Caco-2 (cell line): ENCODE results near the gene SLC17A9. TPM values are rescaled to one million over a fixed set of nuclear protein-coding genes. Genes with fewer than 3 reads are reported as not detected.

Experiments used
- BruUV-seq: library from RNA; stranded (reverse); fragments of 400-500 nt; replicated peaks from 2 replicates; lab custom pipeline; 2021; lab: Mats Ljungman, UMichigan
- CTCF ChIA-PET: fragments of 300-600 bp; sonication (Branson Sonifier 250); formaldehyde crosslinking; loops from one replicate; lab custom pipeline; 2022; ENCODE audit warnings: antibody characterized with exemption; lab: Charles Lee
- POLR2A ChIA-PET: fragments of 300-600 bp; sonication (Branson Sonifier 250); formaldehyde crosslinking; loops from one replicate; lab custom pipeline; 2022; ENCODE audit warnings: antibody characterized with exemption; lab: Charles Lee
- DNase-seq, 2 experiments: peaks; one replicate each; pipeline versions ENCODE4 v3.0.0 to v3.0.0-alpha.2; 2020 to 2022
- H3K27me3 ChIP-seq: replicated peaks from 2 replicates; pipeline ENCODE4 v1.6.0; 2011; ENCODE audit warnings: low read length; ENCODE audit not compliant: control insufficient read depth, insufficient read depth
- H3K36me3 ChIP-seq: 2 replicates; pipeline ENCODE4 v1.5.1; 2011; ENCODE audit warnings: low read length; ENCODE audit not compliant: control insufficient read depth, insufficient read depth
- H3K4me1 ChIP-seq: fragments of 250-450 bp; sonication (Bioruptor Pico); 2 replicates; pipeline ENCODE4 v1.5.1; 2020; ENCODE audit warnings: mild to moderate bottlenecking
- H3K4me3 ChIP-seq: 2 replicates; pipeline ENCODE4 v1.5.1; 2011; ENCODE audit warnings: low read depth, mild to moderate bottlenecking, control low read depth, low read length
- H3K9me3 ChIP-seq: fragments of 250-450 bp; sonication (Bioruptor Pico); 2 replicates; pipeline ENCODE4 v1.5.1; 2020; ENCODE audit warnings: mild to moderate bottlenecking, moderate library complexity
- H3K27ac Mint-ChIP-seq: one replicate; pipeline ENCODE4 v1.8.0; 2022; ENCODE audit warnings: mixed read lengths; ENCODE audit not compliant: unreplicated experiment
- H3K27me3 Mint-ChIP-seq: one replicate; pipeline ENCODE4 v1.8.0; 2022; ENCODE audit warnings: mixed read lengths; ENCODE audit not compliant: insufficient read depth, unreplicated experiment
- H3K36me3 Mint-ChIP-seq: one replicate; pipeline ENCODE4 v1.8.0; 2022; ENCODE audit warnings: mild to moderate bottlenecking, mixed read lengths; ENCODE audit not compliant: insufficient read depth, unreplicated experiment
- H3K4me1 Mint-ChIP-seq: one replicate; pipeline ENCODE4 v1.8.0; 2022; ENCODE audit warnings: low read depth, mixed read lengths; ENCODE audit not compliant: unreplicated experiment
- H3K4me3 Mint-ChIP-seq: one replicate; pipeline ENCODE4 v1.8.0; 2022; ENCODE audit warnings: mild to moderate bottlenecking, moderate library complexity, mixed read lengths; ENCODE audit not compliant: unreplicated experiment
- H3K9me3 Mint-ChIP-seq: one replicate; pipeline ENCODE4 v1.8.0; 2022; ENCODE audit warnings: mixed read lengths; ENCODE audit not compliant: unreplicated experiment
- CTCF ChIP-seq, 2 experiments: fragments of 200-600 bp in 1 of 2; IDR thresholded peaks; 1 replicate in 1 of 2; 2 replicates in 1 of 2; pipeline versions ENCODE4 v1.5.1 to v1.8.0; 2011 to 2022; ENCODE audit warnings: antibody characterized with exemption in 1 of 2, control low read depth in 1 of 2, inconsistent platforms in 1 of 2, low read depth in 1 of 2, low read length in 1 of 2, mild to moderate bottlenecking in 1 of 2, moderate library complexity in 1 of 2; ENCODE audit not compliant: insufficient read depth in 1 of 2, severe bottlenecking in 1 of 2, unreplicated experiment in 1 of 2
- intact Hi-C: fragments of 100-400 bp; cut with micrococcal nuclease; formaldehyde crosslinking; loops from one replicate; pipeline ENCODE4 v1.10.0; 2022; ENCODE audit not compliant: unreplicated experiment
- total RNA-seq: library from RNA; stranded (reverse); gene quantifications from 2 replicates; pipeline ENCODE4 v1.2.3, GENCODE V29; 2022

SLC17A9 gene
- total RNA-seq, 1 experiment from 2014 or later: 64.7 TPM

- intact Hi-C loops: loop anchor here (1.0 kb wide), 2 partner anchors 11 to 26 kb away; partner anchors contain the start of gene SLC17A9
- H3K4me1 Mint-ChIP-seq: peaks cover 37% of the 10 kb centered on the region
- peaks cover 1% of the 10 kb centered on the region; the same call in 1 of the 2 replicates for H3K36me3 ChIP-seq
- peak; percentile 69 to 93 for TF ChIP-seq CTCF (IDR thresholded peaks at IDR 0.05; ENCODE audit: insufficient read depth in 1 of 2, low read depth in 1 of 2, low read length in 1 of 2, severe bottlenecking in 1 of 2, unreplicated experiment in 1 of 2)
- peak within 1 kb of the TSS; percentile 99 for H3K4me3 ChIP-seq
- H3K27me3 Mint-ChIP-seq: no peaks in the 10 kb centered on the region
- H3K4me3 Mint-ChIP-seq: peak within 1 kb of the TSS; percentile 93
- no peaks in the 10 kb centered on the region for H3K9me3 Mint-ChIP-seq
- H3K4me1 ChIP-seq: peaks cover 31% of the 10 kb centered on the region
- peak; percentile 96 to 99 for DNase-seq
- BruUV-seq: no TSS peak
- ChIA-PET POLR2A (interaction anchor here (1.0 to 1.8 kb wide), 3 partner anchors 9 to 18 kb away, joined by 3 to 19 read pairs (median 7); partner anchors contain the start of gene GID8), CTCF (interaction anchor here (0.6 to 1.8 kb wide), 7 partner anchors 9 to 989 kb away, joined by 3 to 9 read pairs (median 3); no protein-coding TSS in a partner anchor)
- H3K9me3 ChIP-seq: no peaks in the 10 kb centered on the region
- H3K27ac Mint-ChIP-seq: peak within 1 kb of the TSS; percentile 95
- no peaks in the 10 kb centered on the region for H3K27me3 ChIP-seq
- H3K36me3 Mint-ChIP-seq: peaks cover 51% of the 10 kb centered on the region
Measured at GRCh38 chr20:62926229-62927127, 26.0 kb upstream of the SLC17A9 start, which contains the start of gene DIDO1. DIDO1 (minus strand) TSS chr20:62926505.

GRCh38 chr20:62927128-62927705 lies 25.3 kb upstream of the SLC17A9 start:
- Mint-ChIP-seq H3K27ac (peak overlapping the region; percentile 95), H3K9me3 (no peaks in the 10 kb centered on the region), H3K4me3 (peak overlapping the region; percentile 93), H3K36me3 (peaks cover 51% of the 10 kb centered on the region), H3K27me3 (no peaks in the 10 kb centered on the region), H3K4me1 (peaks cover 36% of the 10 kb centered on the region)
- ChIA-PET CTCF (interaction anchor here (0.6 to 1.8 kb wide), 6 partner anchors 8 to 133 kb away, joined by 3 to 9 read pairs (median 4); no protein-coding TSS in a partner anchor), POLR2A (interaction anchor here (1.0 to 1.8 kb wide), 3 partner anchors 8 to 19 kb away, joined by 3 to 19 read pairs (median 7); partner anchors contain the start of gene GID8)
- H3K36me3 ChIP-seq: peaks cover 1% of the 10 kb centered on the region; the same call in 1 of the 2 replicates
- peak; percentile 47 to 54 for DNase-seq
- intact Hi-C loops: no loop called here
- peaks cover 30% of the 10 kb centered on the region for H3K4me1 ChIP-seq
- peak overlapping the region; percentile 99 for H3K4me3 ChIP-seq
- TF ChIP-seq CTCF (IDR thresholded peaks at IDR 0.05; ENCODE audit: insufficient read depth in 1 of 2, low read depth in 1 of 2, low read length in 1 of 2, severe bottlenecking in 1 of 2, unreplicated experiment in 1 of 2): no peak
- H3K9me3 ChIP-seq: no peaks in the 10 kb centered on the region
- no peaks in the 10 kb centered on the region for H3K27me3 ChIP-seq
- BruUV-seq: TSS peak; percentile 38
